Bronchial epithelial cell (primary cell): ENCODE results near the gene AKAP6. TPM values are rescaled to one million over a fixed set of nuclear protein-coding genes. Genes with fewer than 3 reads are reported as not detected.

Experiments used
- DNase-seq: peaks from one replicate; pipeline ENCODE4 v3.0.0-alpha.2; 2010; ENCODE audit warnings: low read depth
- FAIRE-seq: peaks from 2 replicates; lab custom pipeline; 2011; peaks lifted over from hg19 to GRCh38; lab: Jason Lieb, UNC
- H3K27me3 ChIP-seq: 2 replicates; pipeline ENCODE4 v1.5.1; 2011; ENCODE audit warnings: low read length; ENCODE audit not compliant: control insufficient read depth, insufficient read depth
- H3K36me3 ChIP-seq: 2 replicates; pipeline ENCODE4 v1.5.1; 2011; ENCODE audit warnings: low read length; ENCODE audit not compliant: control insufficient read depth, insufficient read depth
- H3K4me3 ChIP-seq: 2 replicates; pipeline ENCODE4 v1.5.1; 2011; ENCODE audit warnings: mild to moderate bottlenecking, low read depth, low read length, control low read depth
- total RNA-seq: library from RNA; depleted of rRNA; stranded (reverse); fragments of >200 nt; gene quantifications from 2 replicates; pipeline ENCODE4 v1.2.1, GENCODE V29; 2014
- TF ChIP-seq, protein P1 (sequence below): IDR thresholded peaks from 2 replicates; pipeline ENCODE4 v1.5.1; 2011; ENCODE audit warnings: mild to moderate bottlenecking, moderate library complexity, low read length, control low read depth, inconsistent platforms; ENCODE audit not compliant: insufficient read depth, severe bottlenecking

The AKAP6 gene
- total RNA-seq, 1 donor from 2014 or later: 4.2 TPM

DNA sequence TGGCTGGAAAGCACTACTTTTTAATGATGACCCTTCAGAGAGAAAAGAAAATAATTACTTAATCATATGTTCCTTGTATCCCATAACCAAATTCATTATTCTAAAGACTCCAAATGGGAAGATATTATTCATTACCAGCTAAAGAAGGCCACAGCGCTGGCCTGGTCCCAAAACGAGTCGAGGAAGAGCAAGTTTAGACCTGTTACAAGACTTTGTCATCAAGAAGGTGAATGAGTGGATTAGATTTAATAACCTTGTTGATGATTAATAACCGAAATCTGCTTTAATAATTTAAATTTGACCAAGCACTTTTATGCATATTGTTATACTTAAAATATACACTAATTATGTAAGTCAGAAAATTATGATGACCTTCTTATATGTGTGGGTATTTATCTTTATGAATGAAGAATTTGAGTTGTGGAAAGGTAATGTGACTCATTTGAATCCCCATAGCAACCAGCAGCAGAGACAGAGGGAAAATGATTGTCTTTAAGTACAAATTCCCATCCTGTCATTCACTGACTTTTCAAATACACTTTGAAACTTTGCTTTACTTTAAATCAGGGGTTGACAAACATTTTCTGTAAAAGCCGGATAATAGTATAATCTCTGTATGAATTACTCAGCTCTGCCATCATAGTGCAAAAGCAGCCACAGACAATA is 409.2 kb downstream of the AKAP6 start:
- DNase-seq (peak; percentile 76), FAIRE-seq (no peak)
- TF ChIP-seq, protein P1, sequence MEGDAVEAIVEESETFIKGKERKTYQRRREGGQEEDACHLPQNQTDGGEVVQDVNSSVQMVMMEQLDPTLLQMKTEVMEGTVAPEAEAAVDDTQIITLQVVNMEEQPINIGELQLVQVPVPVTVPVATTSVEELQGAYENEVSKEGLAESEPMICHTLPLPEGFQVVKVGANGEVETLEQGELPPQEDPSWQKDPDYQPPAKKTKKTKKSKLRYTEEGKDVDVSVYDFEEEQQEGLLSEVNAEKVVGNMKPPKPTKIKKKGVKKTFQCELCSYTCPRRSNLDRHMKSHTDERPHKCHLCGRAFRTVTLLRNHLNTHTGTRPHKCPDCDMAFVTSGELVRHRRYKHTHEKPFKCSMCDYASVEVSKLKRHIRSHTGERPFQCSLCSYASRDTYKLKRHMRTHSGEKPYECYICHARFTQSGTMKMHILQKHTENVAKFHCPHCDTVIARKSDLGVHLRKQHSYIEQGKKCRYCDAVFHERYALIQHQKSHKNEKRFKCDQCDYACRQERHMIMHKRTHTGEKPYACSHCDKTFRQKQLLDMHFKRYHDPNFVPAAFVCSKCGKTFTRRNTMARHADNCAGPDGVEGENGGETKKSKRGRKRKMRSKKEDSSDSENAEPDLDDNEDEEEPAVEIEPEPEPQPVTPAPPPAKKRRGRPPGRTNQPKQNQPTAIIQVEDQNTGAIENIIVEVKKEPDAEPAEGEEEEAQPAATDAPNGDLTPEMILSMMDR: no peak
- H3K36me3 ChIP-seq: no peaks in the 10 kb centered on the region
- H3K4me3 ChIP-seq: no peak overlapping the region
- no peaks in the 10 kb centered on the region for H3K27me3 ChIP-seq

DNA sequence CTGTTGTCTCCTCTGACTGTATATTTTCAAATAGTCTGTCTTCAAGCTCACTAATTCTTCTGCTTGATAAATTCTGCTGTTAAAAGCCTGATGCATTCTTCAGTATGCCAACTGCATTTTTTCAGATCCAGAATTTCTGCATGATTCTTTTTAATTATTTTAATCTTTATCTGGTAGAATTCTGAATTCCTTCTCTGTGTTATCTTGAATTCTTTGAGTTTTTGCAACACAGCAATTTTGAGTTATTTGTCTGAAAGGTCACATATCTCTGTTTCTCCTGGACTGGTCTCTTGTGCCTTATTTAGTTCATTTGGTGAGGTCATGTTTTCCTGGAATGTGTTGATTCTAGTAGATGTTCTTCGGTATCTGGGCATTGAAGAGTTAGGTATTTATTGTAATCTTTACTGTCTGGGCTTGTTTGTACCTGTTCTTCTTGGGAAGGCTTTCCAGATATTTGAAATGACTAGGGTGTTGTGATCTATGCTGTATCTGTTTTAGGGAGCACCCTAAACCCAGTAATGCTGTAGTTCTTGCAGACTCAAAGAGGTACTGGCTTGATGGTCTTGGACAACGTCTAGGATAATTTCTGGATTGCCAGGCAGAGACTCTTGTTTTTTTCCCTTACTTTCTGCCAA is 415.8 kb downstream of the AKAP6 start:
- FAIRE-seq: no peak
- Histone ChIP-seq H3K36me3 (no peaks in the 10 kb centered on the region), H3K27me3 (no peaks in the 10 kb centered on the region), H3K4me3 (no peak overlapping the region)
- TF ChIP-seq, protein P1: no peak
- DNase-seq: peak; percentile 60

DNA sequence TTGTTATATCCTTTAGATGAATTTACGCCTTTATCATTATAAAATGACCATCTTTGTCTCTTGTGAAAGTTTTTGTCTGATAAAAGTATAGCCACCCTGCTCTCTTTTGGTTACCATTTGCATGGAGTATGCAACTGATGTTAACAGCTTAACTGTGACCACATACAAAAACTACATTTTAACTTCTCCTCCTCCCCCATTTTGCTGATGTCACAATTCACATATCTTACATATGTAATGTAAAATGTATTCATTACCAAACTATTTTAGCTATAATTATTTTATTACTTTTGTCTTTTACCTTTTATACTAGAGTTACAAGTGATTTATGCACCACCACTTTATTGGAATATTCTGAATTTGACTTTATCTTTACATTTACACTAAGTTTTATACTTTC is 425.1 kb downstream of the AKAP6 start:
- DNase-seq (no peak), FAIRE-seq (no peak)
- Histone ChIP-seq H3K4me3 (no peak overlapping the region), H3K36me3 (no peaks in the 10 kb centered on the region), H3K27me3 (no peaks in the 10 kb centered on the region)
- TF ChIP-seq, protein P1: no peak

DNA sequence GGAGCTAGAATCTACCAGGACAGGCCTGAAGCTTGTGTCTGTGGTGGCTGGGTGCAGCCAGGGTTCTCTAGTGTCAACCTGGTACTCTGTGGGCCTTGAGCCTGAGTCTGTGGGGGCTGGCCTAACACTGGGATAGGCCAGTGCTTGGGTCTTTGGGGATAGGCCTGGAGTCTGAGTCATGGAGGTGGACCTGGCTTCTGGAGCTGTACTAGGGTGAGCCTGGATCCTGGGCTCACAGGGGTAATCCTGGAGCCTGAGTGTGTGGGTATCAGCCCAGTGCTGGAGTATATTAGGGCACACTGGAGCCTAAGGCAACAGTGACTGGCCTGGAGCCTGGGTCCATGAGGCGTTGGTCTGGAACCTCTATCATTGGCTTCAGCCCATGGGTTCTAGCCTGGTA is 427.1 kb downstream of the AKAP6 start:
- DNase-seq (no peak), FAIRE-seq (no peak)

DNA sequence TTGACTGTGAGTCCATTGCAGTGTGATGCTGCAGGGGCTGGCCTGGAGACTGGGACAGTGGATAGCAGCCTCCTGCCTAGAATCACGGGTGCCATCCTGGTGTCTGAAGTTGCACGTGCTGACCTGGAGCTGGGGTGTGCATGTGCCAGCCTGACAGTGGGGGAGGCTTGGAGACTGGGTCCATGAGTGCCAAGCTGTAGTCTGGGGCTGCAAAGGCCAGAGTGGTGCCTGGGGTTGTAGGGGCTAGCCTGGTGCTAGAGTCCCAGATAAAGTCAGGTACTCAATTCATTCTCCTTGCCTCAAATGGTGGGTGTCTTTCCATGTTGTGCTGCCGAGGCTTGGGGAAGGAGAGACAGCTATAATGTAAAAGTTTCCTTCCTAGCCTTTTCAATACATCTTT is 427.7 kb downstream of the AKAP6 start:
- FAIRE-seq: no peak
- no peak for DNase-seq
- no peaks in the 10 kb centered on the region for H3K27me3 ChIP-seq
- no peak overlapping the region for H3K4me3 ChIP-seq
- TF ChIP-seq, protein P1: no peak
- H3K36me3 ChIP-seq: no peaks in the 10 kb centered on the region

More for the DNA sequence above, 427.1 kb downstream of the AKAP6 start:
- Histone ChIP-seq H3K36me3 (no peaks in the 10 kb centered on the region), H3K27me3 (no peaks in the 10 kb centered on the region), H3K4me3 (no peak overlapping the region)
- TF ChIP-seq, protein P1: no peak
